K562 (cell line): ENCODE measurements around the gene SRSF6. TPM values are rescaled to one million over a fixed set of nuclear protein-coding genes. Genes with fewer than 3 reads are reported as not detected.

ENCODE experiments used
- CBX1 ChIP-seq: sonication (generic); IDR thresholded peaks from 2 replicates; pipeline ENCODE4 v1.6.1; 2016; ENCODE audit warnings: antibody characterized with exemption, low read depth, mild to moderate bottlenecking
- E2F1 ChIP-seq: sonication (generic); formaldehyde crosslinking; IDR thresholded peaks from 2 replicates; pipeline ENCODE4 v1.8.1; 2023; ENCODE audit warnings: mild to moderate bottlenecking, missing genetic modification reagents, moderate library complexity
- MBD2 ChIP-seq: sonication (generic); IDR thresholded peaks from 2 replicates; pipeline ENCODE4 v1.6.1; 2016; ENCODE audit warnings: low read depth, borderline replicate concordance
- NBN ChIP-seq: fragments of 450-650 bp; IDR thresholded peaks from 2 replicates; pipeline ENCODE4 v1.6.1; 2016; ENCODE audit warnings: low read depth, mild to moderate bottlenecking
- NCOA1 ChIP-seq: fragments of 450-650 bp; IDR thresholded peaks from 2 replicates; pipeline ENCODE4 v1.6.1; 2016; ENCODE audit warnings: low read depth
- NEUROD1 ChIP-seq: fragments of 150-350 bp; IDR thresholded peaks from 2 replicates; pipeline ENCODE4 v1.6.1; 2014; ENCODE audit warnings: borderline replicate concordance, low read length, low read depth; ENCODE audit not compliant: partially characterized antibody
- NFRKB ChIP-seq: fragments of 450-650 bp; IDR thresholded peaks from 2 replicates; pipeline ENCODE4 v1.6.1; 2016; ENCODE audit warnings: low read depth
- PHF8 ChIP-seq: fragments of 200-600 bp; sonication (generic); IDR thresholded peaks from 2 replicates; pipeline ENCODE4 v1.6.1; 2012; ENCODE audit warnings: mixed run types, mild to moderate bottlenecking, inconsistent platforms, low read length, moderate library complexity, borderline replicate concordance
- SAP30 ChIP-seq: fragments of 200-600 bp; sonication (generic); IDR thresholded peaks from 2 replicates; pipeline ENCODE4 v1.6.1; 2012; ENCODE audit warnings: borderline replicate concordance, low read depth, mild to moderate bottlenecking, moderate library complexity, low read length, control low read depth, inconsistent platforms; ENCODE audit not compliant: insufficient read depth, poor library complexity, severe bottlenecking
- SETDB1 ChIP-seq: IDR thresholded peaks from one replicate; pipeline ENCODE4 v1.6.1; 2012; ENCODE audit warnings: low read length, control low read depth, inconsistent platforms
- SMARCE1 ChIP-seq: fragments of 450-650 bp; IDR thresholded peaks from 2 replicates; pipeline ENCODE4 v1.7.1; 2016; ENCODE audit warnings: mild to moderate bottlenecking
- TEAD4 ChIP-seq, 2 experiments: sonication (generic) in 1 of 2; formaldehyde crosslinking in 1 of 2; IDR thresholded peaks; 2 replicates each; pipeline versions ENCODE4 v1.6.1 to v1.8.0; 2012 to 2022; ENCODE audit warnings: borderline replicate concordance in 1 of 2, inconsistent platforms in 1 of 2, low read length in 1 of 2, mild to moderate bottlenecking in 1 of 2, missing genetic modification reagents in 1 of 2
- ZNF165 ChIP-seq: fragments of 250-450 bp; sonication (Bioruptor Pico); IDR thresholded peaks from 2 replicates; pipeline ENCODE4 v1.4.0; 2020; ENCODE audit warnings: borderline replicate concordance
- ZNF444 ChIP-seq: fragments of 250-450 bp; sonication (Bioruptor Pico); IDR thresholded peaks from 2 replicates; pipeline ENCODE4 v1.4.0; 2020; ENCODE audit warnings: mild to moderate bottlenecking, moderate library complexity
- polyA plus RNA-seq, 8 experiments: library from polyadenylated mRNA; depleted of rRNA in 4 of 8; stranded (reverse) in 5 of 8; unstranded in 3 of 8; fragments of >200 nt; fragmentation: Nextera tagmentation in 2 of 8; fragmentation: Illumina TruSeq in 1 of 8; extraction: Ambion mirVana in 2 of 8; extraction: Trizol in 1 of 8; gene quantifications; 2 replicates each; pipeline versions ENCODE4 v1.2.1 to v1.2.3, GENCODE V29; 2011 to 2014; ENCODE audit warnings: inconsistent platforms in 1 of 8, missing spikeins in 1 of 8
- total RNA-seq, 7 experiments: library from RNA; depleted of rRNA in 6 of 7; stranded (reverse); fragments of >200 nt in 6 of 7; fragmentation: Illumina TruSeq in 2 of 7; extraction: Trizol in 2 of 7; gene quantifications; 2 replicates each; pipeline versions ENCODE4 v1.2.1 to v1.2.3, GENCODE V29; 2011 to 2021; ENCODE audit warnings: low replicate concordance in 1 of 7
- TF ChIP-seq, protein P1 (sequence below), 2 experiments: fragments of 450-650 bp; IDR thresholded peaks; 2 replicates each; pipeline ENCODE4 v1.6.1; 2016; ENCODE audit warnings: mild to moderate bottlenecking in 2 of 2, borderline replicate concordance in 1 of 2, low read depth in 1 of 2, moderate library complexity in 1 of 2
- TF ChIP-seq, protein P2 (sequence below): sonication (generic); formaldehyde crosslinking; IDR thresholded peaks from 2 replicates; pipeline ENCODE4 v1.8.0; 2022; ENCODE audit warnings: missing genetic modification reagents, mild to moderate bottlenecking, moderate library complexity, borderline replicate concordance

SRSF6 gene
- total and polyA plus RNA-seq, 9 of the 15 experiments (the other 6 are each of a cell fraction or from before 2014, with no cell fraction given) = 52.4 to 165 (median 117) TPM

GRCh38 chr20:43456809-43457639 lies 672 bp upstream of the SRSF6 start (continued):
- TF ChIP-seq TEAD4 (IDR thresholded peaks at IDR 0.05; ENCODE audit: low read length) (0 out of 2 replicates have a peak, but pooled peaks have one; percentile 13), TEAD4 (CRISPR knock-in tag; IDR thresholded peaks at IDR 0.05; ENCODE audit: borderline replicate concordance) (no peak), ZNF165 (CRISPR knock-in tag) (no peak), MBD2 (0 out of 2 replicates have a peak, but pooled peaks have one; percentile 17), SMARCE1 (peak; percentile 56), SETDB1 (no peak), NEUROD1 (peak; percentile 4), CBX1 (no peak), E2F1 (CRISPR knock-in tag) (0 out of 2 replicates have a peak, but pooled peaks have one; percentile 2), NBN (0 out of 2 replicates have a peak, but pooled peaks have one; percentile 38), PHF8 (peak; percentile 46; the same call in 1 of the 2 replicates), NFRKB (peak; percentile 17; the same call in 1 of the 2 replicates), ZNF444 (no peak), SAP30 (peak; percentile 31), NCOA1 (no peak)
- TF ChIP-seq, protein P1, sequence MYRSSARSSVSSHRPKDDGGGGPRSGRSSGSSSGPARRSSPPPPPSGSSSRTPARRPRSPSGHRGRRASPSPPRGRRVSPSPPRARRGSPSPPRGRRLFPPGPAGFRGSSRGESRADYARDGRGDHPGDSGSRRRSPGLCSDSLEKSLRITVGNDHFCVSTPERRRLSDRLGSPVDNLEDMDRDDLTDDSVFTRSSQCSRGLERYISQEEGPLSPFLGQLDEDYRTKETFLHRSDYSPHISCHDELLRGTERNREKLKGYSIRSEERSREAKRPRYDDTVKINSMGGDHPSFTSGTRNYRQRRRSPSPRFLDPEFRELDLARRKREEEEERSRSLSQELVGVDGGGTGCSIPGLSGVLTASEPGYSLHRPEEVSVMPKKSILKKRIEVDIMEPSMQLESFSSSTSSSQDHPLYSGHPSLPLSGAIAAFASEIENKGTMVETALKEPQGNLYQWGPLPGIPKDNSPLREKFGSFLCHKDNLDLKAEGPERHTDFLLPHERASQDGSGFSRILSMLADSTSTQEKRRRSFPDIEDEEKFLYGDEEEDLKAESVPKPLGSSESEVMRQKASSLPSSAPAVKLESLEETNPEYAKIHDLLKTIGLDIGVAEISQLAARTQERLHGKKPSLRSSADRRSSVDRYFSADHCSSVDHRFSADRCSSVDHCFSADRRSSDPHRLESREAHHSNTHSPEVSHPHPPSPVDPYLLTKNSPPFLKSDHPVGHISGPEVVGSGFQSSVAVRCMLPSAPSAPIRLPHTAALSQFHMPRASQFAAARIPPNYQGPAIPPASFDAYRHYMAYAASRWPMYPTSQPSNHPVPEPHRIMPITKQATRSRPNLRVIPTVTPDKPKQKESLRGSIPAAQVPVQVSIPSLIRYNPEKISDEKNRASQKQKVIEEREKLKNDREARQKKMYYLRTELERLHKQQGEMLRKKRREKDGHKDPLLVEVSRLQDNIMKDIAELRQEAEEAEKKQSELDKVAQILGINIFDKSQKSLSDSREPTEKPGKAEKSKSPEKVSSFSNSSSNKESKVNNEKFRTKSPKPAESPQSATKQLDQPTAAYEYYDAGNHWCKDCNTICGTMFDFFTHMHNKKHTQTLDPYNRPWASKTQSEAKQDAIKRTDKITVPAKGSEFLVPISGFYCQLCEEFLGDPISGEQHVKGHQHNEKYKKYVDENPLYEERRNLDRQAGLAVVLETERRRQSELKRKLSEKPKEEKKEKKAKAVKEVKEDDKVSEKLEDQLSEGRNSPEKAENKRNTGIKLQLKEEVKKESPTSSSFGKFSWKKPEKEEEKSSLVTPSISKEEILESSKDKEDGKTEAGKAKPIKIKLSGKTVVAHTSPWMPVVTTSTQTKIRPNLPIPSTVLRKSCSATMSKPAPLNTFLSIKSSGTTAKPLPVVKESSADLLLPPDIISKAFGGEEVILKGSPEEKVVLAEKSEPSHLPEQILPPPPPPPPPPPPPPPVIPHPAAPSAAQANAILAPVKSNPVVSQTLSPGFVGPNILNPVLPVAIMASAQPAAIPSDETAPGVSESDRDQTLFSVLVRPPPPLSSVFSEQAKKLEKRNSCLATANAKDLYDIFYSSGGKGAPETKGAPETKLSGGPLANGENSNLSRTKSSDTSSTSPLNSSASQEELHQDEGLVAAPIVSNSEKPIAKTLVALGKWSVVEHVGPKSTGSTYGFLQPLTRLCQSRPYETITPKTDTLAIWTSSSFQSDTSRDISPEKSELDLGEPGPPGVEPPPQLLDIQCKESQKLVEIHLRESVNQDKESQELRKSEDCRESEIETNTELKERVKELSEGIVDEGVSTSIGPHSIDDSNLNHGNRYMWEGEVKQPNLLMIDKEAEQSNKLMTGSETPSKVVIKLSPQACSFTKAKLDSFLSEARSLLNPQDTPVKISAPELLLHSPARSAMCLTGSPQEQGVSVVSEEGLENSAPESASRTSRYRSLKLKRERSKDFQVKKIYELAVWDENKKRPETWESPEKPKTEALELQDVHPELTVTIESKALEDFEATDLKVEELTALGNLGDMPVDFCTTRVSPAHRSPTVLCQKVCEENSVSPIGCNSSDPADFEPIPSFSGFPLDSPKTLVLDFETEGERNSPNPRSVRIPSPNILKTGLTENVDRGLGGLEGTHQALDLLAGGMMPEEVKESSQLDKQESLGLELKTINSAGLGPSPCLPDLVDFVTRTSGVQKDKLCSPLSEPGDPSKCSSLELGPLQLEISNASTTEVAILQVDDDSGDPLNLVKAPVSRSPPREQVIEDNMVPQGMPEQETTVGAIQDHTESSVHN (IDR thresholded peaks at IDR 0.05; ENCODE audit: borderline replicate concordance in 1 of 2, low read depth in 1 of 2) = no peak
- TF ChIP-seq, protein P2, sequence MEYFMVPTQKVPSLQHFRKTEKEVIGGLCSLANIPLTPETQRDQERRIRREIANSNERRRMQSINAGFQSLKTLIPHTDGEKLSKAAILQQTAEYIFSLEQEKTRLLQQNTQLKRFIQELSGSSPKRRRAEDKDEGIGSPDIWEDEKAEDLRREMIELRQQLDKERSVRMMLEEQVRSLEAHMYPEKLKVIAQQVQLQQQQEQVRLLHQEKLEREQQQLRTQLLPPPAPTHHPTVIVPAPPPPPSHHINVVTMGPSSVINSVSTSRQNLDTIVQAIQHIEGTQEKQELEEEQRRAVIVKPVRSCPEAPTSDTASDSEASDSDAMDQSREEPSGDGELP (CRISPR knock-in tag) = no peak
